HG03108 (cell line): Measurements from ENCODE around the gene ALOXE3.

ENCODE experiments used
- ATAC-seq: cut with Tn5 transposase; IDR thresholded peaks from one replicate; pipeline ENCODE4 v1.9.1; 2021; ENCODE audit warnings: moderate library complexity; ENCODE audit not compliant: unreplicated experiment

The ALOXE3 gene

GRCh38 chr17:8117980-8118768 lies at the start of gene ALOXE3:
TSS of gene ALOXE3 (minus strand) at chr17:8118514. CDS start at chr17:8117990, 524 bp downstream.
- no peak for ATAC-seq

GRCh38 chr17:8167526-8167925 lies 49.2 kb upstream of the ALOXE3 start:
- ATAC-seq = no peak

- ATAC-seq = no peak
Observed at GRCh38 chr17:8166731-8167130, 48.4 kb upstream of the ALOXE3 start.

GRCh38 chr17:8164815-8165131 lies 46.5 kb upstream of the ALOXE3 start:
- ATAC-seq = no peak

- no peak for ATAC-seq
Observed at GRCh38 chr17:8163978-8164814, 45.9 kb upstream of the ALOXE3 start.

GRCh38 chr17:8162997-8163977 lies 45.0 kb upstream of the ALOXE3 start:
- ATAC-seq = no peak

- peak; percentile 28 for ATAC-seq
Observed at GRCh38 chr17:8162233-8162996, 44.1 kb upstream of the ALOXE3 start, which contains the start of gene VAMP2. TSS of gene VAMP2 (minus strand) at chr17:8162948. CDS start at chr17:8162879, 69 bp downstream.

- no peak for ATAC-seq
Observed at GRCh38 chr17:8161289-8162232, 43.2 kb upstream of the ALOXE3 start.

GRCh38 chr17:8160741-8161221 lies 42.5 kb upstream of the ALOXE3 start:
- ATAC-seq = no peak

- no peak for ATAC-seq
Observed at GRCh38 chr17:8160224-8160577, 41.9 kb upstream of the ALOXE3 start.

- ATAC-seq = no peak
Observed at GRCh38 chr17:8159459-8160223, 41.3 kb upstream of the ALOXE3 start.

- ATAC-seq = no peak
Observed at GRCh38 chr17:8159032-8159400, 40.7 kb upstream of the ALOXE3 start.

GRCh38 chr17:8158267-8159031 lies 40.1 kb upstream of the ALOXE3 start:
- ATAC-seq = no peak

- peak; percentile 66 for ATAC-seq
Observed at GRCh38 chr17:8156246-8156992, 38.1 kb upstream of the ALOXE3 start.

GRCh38 chr17:8155996-8156245 lies 37.6 kb upstream of the ALOXE3 start:
- ATAC-seq = no peak

GRCh38 chr17:8155231-8155995 lies 37.1 kb upstream of the ALOXE3 start:
- ATAC-seq = no peak
